ENCODE data around the gene GAGE2A.
"Not testable (repeated sequence)": the region's sequence is repeated elsewhere in the genome, so short reads cannot be mapped to it uniquely, and the experiment has no call there.

GAGE2A gene, protein sequence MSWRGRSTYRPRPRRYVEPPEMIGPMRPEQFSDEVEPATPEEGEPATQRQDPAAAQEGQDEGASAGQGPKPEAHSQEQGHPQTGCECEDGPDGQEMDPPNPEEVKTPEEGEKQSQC

DNA sequence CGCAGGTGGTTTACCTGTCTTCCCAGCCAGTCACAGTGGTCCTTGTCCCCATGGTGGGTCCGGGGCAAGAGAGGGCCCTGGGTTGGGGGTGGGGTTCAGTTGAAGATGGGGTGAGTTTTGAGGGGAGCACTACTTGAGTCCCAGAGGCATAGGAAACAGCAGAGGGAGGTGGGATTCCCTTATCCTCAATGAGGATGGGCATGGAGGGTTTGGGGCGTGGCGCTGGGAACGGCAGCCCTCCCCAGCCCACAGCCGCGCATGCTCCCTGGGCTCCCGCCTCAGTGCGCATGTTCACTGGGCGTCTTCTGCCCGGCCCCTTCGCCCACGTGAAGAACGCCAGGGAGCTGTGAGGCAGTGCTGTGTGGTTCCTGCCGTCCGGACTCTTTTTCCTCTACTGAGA, at the start of gene GAGE2A:
GAGE2A (plus strand) TSS at position 301 of the 400 bp plus-strand sequence. CDS start 1,155 bp downstream, outside the sequence.
- DNase-seq (ENCODE audit: low read depth, low spot score): not testable (repeated sequence)

DNA sequence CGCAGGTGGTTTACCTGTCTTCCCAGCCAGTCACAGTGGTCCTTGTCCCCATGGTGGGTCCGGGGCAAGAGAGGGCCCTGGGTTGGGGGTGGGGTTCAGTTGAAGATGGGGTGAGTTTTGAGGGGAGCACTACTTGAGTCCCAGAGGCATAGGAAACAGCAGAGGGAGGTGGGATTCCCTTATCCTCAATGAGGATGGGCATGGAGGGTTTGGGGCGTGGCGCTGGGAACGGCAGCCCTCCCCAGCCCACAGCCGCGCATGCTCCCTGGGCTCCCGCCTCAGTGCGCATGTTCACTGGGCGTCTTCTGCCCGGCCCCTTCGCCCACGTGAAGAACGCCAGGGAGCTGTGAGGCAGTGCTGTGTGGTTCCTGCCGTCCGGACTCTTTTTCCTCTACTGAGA, 47.9 kb upstream of the GAGE2A start, which contains the start of gene GAGE12D:
GAGE12D (plus strand) TSS at position 301 of the 400 bp plus-strand sequence. CDS start 1,155 bp downstream, outside the sequence.
- DNase-seq (ENCODE audit: low read depth, low spot score): not testable (repeated sequence)

DNA sequence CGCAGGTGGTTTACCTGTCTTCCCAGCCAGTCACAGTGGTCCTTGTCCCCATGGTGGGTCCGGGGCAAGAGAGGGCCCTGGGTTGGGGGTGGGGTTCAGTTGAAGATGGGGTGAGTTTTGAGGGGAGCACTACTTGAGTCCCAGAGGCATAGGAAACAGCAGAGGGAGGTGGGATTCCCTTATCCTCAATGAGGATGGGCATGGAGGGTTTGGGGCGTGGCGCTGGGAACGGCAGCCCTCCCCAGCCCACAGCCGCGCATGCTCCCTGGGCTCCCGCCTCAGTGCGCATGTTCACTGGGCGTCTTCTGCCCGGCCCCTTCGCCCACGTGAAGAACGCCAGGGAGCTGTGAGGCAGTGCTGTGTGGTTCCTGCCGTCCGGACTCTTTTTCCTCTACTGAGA, 38.3 kb upstream of the GAGE2A start, which contains the start of gene GAGE12E:
GAGE12E (plus strand) TSS at position 301 of the 400 bp plus-strand sequence. CDS start 1,155 bp downstream, outside the sequence.
- DNase-seq (ENCODE audit: low read depth, low spot score): not testable (repeated sequence)

DNA sequence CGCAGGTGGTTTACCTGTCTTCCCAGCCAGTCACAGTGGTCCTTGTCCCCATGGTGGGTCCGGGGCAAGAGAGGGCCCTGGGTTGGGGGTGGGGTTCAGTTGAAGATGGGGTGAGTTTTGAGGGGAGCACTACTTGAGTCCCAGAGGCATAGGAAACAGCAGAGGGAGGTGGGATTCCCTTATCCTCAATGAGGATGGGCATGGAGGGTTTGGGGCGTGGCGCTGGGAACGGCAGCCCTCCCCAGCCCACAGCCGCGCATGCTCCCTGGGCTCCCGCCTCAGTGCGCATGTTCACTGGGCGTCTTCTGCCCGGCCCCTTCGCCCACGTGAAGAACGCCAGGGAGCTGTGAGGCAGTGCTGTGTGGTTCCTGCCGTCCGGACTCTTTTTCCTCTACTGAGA, 28.8 kb upstream of the GAGE2A start, which contains the start of gene GAGE12F:
GAGE12F (plus strand) TSS at position 301 of the 400 bp plus-strand sequence. CDS start 1,155 bp downstream, outside the sequence.
- not testable (repeated sequence) for DNase-seq (ENCODE audit: low read depth, low spot score)

DNA sequence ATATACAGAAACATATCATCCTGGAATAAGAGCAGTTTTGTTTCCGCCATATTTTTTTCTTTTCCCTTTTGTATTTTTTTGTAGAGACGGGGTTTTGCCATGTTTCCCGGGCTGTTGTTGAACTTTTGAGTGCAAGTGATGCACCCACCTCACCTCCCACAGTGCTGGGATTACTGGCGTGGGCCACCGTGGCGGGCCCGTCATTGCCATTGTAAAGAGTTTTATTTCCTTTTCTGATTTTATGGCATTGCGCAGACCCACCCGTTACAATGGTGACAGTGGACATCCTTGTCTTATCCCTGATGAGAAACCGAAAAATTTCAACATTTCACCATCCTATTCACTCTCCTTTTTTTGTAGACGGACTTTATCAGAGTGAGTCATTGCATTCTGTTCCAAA, 20.6 kb upstream of the GAGE2A start:
- DNase-seq (ENCODE audit: low read depth, low spot score): not testable (repeated sequence)

DNA sequence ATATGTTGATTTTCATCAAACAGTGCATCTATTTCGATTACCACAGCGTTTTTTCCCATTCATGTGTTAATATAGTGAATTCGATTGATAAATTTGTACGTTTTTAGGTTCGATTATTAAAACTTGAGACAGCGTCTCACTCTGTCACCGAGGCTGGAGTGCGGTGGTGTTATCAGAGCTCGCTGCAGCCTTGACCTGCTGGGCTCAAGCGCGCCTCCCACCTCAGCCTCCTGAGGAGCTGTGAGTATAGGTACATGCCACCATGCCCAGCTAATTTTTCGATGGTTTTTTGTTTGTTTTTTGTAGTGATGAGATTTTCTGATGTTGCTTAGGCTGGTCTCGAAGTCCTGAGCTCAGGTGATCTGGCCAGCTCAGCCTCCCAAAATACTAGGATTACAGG, 20.1 kb upstream of the GAGE2A start:
- not testable (repeated sequence) for DNase-seq (ENCODE audit: low read depth, low spot score)

DNA sequence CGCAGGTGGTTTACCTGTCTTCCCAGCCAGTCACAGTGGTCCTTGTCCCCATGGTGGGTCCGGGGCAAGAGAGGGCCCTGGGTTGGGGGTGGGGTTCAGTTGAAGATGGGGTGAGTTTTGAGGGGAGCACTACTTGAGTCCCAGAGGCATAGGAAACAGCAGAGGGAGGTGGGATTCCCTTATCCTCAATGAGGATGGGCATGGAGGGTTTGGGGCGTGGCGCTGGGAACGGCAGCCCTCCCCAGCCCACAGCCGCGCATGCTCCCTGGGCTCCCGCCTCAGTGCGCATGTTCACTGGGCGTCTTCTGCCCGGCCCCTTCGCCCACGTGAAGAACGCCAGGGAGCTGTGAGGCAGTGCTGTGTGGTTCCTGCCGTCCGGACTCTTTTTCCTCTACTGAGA, 19.2 kb upstream of the GAGE2A start, which contains the start of gene GAGE12G:
GAGE12G (plus strand) TSS at position 301 of the 400 bp plus-strand sequence. CDS start 1,155 bp downstream, outside the sequence.
- DNase-seq (ENCODE audit: low read depth, low spot score): not testable (repeated sequence)

DNA sequence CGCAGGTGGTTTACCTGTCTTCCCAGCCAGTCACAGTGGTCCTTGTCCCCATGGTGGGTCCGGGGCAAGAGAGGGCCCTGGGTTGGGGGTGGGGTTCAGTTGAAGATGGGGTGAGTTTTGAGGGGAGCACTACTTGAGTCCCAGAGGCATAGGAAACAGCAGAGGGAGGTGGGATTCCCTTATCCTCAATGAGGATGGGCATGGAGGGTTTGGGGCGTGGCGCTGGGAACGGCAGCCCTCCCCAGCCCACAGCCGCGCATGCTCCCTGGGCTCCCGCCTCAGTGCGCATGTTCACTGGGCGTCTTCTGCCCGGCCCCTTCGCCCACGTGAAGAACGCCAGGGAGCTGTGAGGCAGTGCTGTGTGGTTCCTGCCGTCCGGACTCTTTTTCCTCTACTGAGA, 9.6 kb upstream of the GAGE2A start, which contains the start of gene GAGE12H:
GAGE12H (plus strand) TSS at position 301 of the 400 bp plus-strand sequence. CDS start 1,155 bp downstream, outside the sequence.
- not testable (repeated sequence) for DNase-seq (ENCODE audit: low read depth, low spot score)

DNA sequence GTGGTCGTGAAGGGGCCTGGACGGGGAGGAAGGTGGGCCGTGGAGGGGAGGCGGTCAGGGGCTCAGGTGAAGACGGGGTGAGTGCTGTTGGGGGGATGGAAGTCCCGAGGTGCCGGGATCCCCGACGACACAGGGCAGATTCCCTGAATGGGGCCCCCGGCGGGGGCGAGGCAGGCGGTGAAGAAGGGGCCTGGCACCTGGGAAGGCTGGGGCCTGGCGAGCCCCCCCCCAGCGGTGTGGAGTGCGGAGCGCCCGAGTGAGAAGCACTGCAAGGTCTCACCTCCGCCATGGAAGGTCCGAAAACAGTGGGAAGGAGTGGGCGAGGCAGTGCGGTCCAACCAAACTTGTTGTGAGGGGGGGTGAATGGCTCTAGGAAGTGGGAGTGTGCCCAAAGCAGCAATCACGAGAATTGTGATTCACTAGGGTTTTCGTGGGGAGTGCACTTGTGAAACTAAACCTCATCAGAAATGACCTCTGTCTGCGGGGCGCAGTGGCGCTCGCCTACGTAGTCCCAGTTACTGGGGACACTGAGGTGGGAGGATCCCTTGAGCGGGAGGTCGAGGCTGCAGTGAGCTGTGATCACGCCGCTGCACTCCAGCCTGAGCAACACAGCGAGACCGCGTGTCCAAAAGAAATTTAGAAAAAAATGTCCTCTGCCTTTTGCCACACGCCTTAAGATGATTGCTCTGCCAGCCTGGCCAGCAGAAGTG, 628 bp downstream of the GAGE2A start:
- DNase-seq (ENCODE audit: low read depth, low spot score): not testable (repeated sequence)

DNA sequence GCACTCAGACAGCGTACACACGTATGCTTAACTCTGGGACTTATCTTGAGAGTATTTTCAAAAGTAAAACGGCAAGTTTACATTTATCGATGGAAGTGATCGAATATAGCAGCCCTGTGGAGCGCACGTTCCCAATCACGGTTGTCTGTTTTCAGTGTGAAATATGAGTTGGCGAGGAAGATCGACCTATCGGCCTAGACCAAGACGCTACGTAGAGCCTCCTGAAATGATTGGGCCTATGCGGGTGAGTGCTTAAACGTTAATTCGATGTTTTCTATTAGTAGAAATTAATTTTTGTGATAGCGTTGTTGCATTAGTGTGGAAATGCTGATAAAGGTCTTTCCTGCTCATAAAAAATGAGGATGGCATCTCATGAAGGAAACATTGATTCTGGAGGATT, 1.2 kb downstream of the GAGE2A start:
- not testable (repeated sequence) for DNase-seq (ENCODE audit: low read depth, low spot score)

DNA sequence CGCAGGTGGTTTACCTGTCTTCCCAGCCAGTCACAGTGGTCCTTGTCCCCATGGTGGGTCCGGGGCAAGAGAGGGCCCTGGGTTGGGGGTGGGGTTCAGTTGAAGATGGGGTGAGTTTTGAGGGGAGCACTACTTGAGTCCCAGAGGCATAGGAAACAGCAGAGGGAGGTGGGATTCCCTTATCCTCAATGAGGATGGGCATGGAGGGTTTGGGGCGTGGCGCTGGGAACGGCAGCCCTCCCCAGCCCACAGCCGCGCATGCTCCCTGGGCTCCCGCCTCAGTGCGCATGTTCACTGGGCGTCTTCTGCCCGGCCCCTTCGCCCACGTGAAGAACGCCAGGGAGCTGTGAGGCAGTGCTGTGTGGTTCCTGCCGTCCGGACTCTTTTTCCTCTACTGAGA, 9.4 kb downstream of the GAGE2A start, which contains the start of gene GAGE1:
GAGE1 (plus strand) TSS at position 301 of the 400 bp plus-strand sequence. CDS start 1,155 bp downstream, outside the sequence.
- DNase-seq (ENCODE audit: low read depth, low spot score): not testable (repeated sequence)

DNA sequence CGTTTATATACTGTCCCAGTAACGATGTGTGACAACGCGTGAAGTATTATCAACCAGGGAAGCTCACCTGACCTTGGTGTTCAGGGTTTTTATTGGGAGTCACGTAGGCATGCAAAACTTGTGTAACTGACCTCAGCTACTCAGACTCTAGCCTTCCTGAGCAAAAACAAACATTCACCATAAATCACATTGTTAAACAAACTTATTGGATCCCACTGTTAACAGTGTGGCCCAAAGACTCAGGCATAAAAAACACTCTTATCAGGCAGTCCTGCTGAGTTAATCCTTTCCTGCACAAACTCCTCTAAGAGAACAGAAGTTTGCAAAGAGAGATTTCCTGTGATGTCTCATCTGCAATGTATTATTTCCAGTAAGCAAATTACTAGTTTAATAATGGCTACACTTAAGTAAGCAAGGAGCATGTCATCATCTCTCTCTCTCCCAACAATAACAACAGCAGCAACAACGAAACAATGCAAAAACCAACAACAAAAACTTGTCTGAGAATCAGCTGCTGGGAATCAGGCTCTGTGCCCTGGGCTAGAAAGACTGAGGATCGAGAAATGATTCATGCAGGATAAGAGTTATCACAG, 21.5 kb downstream of the GAGE2A start:
- DNase-seq (ENCODE audit: low read depth, low spot score): no peak

DNA sequence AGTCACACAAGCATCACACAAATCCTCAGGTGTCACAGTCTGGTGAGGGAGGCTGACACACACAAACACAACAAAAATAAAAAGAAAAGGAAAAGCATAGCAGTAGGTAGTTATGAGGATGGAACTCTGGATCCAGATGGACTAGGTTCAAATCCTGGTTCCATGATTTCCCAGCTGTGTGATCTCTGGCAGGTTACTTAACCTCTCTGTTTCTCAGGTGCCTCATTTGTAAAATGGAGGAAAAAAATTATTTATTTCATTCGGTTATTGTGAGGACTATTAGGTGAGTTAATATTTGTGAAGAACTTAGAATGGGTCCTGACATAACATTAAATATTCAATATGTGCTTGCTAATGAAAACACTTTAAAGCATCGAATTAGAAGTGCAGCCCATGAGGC, 29.3 kb downstream of the GAGE2A start:
- DNase-seq (ENCODE audit: low read depth, low spot score): no peak

DNA sequence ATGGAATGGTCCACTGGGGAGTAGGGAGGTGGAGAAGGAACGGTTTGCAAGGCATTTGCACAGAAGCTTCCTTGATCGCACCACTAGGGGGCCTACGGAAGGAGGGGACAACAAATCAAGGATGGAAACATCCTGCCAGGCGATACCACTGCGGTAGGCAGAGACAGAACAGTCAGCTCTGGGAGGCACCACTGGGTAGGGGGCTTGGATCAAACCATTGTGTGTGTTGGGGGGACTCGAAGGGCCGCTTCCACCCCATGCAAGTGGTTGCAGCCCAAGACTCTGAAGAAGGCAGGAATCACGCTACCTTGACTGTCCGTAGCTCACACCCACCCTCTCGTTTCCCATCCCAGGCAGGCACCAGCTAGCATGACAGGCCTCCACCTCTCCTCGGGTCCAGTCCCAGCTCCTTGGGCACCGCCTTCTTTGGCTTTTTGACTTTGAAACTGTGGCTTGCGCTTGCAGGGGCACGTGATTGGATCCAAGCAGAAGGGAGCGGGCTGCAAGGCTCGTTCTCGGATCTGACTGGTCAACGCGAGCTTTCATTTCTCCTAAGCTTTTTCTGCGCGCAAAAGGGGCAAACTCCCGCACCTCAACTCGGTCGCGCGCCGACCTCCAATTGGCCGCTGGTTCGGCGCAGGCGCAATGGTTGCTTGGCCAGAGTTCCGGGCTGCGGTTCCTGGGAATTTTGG, 37.9 kb downstream of the GAGE2A start:
- no peak for DNase-seq (ENCODE audit: low read depth, low spot score)

DNA sequence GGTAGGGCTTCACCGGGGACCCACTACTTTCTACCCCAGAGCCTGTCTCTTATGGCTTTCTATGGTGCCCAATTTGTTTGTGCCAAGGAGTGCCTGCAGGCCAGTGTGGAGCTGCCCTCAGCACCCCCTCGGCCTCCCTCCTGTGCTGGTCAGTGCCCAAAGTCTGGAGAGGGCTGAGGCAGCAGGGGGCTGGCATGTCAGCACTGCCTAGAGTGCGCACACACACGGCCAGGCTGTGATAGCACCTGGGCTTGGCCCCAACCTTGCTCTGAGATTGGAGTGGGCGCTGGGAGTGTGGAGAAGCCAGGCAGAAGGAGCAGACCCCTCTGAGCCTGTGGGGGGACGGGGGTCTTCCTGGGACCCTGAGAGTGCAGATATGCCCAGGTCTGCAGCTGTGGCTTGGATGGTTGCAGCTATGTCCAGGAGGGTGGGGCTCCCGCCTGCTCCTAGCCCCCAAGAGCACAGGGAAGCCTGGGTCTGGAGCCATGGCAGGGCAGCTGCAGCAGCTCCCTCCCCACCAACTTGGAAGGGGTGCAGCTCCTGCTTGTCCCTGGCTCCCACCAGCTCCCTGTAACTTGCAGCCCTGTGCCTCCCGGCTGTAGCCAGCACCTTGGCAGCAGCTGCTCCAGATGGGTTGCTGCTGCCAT, 55.8 kb downstream of the GAGE2A start:
- DNase-seq (ENCODE audit: low read depth, low spot score): no peak
